ENCODE measurements around the gene MTHFS. TPM values are rescaled to one million over a fixed set of nuclear protein-coding genes. Genes with fewer than 3 reads are reported as not detected.
A peak's percentile ranks its signal among the peaks of the same experiment; 100 is the strongest.

Gene MTHFS
- total and polyA plus RNA-seq, 2 donors (not counting 3 experiments of a cell fraction or from before 2014, with no cell fraction given) = 9.3 to 15.7 TPM

DNA sequence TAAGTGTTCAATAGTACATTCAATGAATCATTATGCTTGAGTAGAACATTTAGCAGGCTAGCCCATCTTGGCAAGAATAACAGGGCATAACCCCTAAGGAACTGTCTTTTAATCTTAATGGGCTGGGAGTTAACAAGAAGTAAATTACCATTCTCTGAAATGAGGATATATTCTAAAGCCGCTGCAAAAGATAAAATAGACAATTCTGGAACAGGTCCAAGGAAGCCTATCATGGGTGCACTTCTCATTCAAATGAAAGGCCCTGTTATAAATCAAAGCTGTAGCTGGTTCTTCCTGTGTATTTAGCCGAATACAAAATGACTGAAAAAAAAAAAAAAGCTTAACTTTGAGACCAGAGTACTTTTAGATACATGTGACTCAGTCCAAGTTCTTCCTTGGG lies 15.6 kb downstream of the MTHFS start:
- intact Hi-C loops (cut with micrococcal nuclease) (loop anchor here (10.0 kb wide), 1 partner anchor 1054 kb away; no protein-coding TSS in a partner anchor), dilution Hi-C loops (cut with MboI; ENCODE audit: extremely low pct_ligation_motif_present, low sequenced_read_pairs) (no loop called here)
- no peak for TF ChIP-seq POLR2AphosphoS5 (IDR thresholded peaks at IDR 0.05; ENCODE audit: insufficient read depth, low read depth, low read length)
- no peak for TF ChIP-seq EZH2 (IDR thresholded peaks at IDR 0.05; ENCODE audit: borderline replicate concordance, low read depth, low read length, severe bottlenecking)
- no peak for TF ChIP-seq CTCF (IDR thresholded peaks at IDR 0.05; ENCODE audit: extremely low read depth in 1 of 2, insufficient read depth in 1 of 2, low read depth in 1 of 2, low read length in 2 of 2)
- no peak for TF ChIP-seq FOS (IDR thresholded peaks at IDR 0.05; ENCODE audit: borderline replicate concordance, insufficient read depth, low read length)
- TF ChIP-seq MYC (IDR thresholded peaks at IDR 0.05; ENCODE audit: low read depth, low read length) = no peak
- no peak for TF ChIP-seq MAX (IDR thresholded peaks at IDR 0.05; ENCODE audit: insufficient read depth, insufficient read length)
- no peak for TF ChIP-seq POLR2A (IDR thresholded peaks at IDR 0.05; ENCODE audit: low read depth, low read length)
- no peak for TF ChIP-seq GATA2 (IDR thresholded peaks at IDR 0.05; ENCODE audit: insufficient read depth, insufficient read length, low read depth, low read length)
- TF ChIP-seq JUN (IDR thresholded peaks at IDR 0.05; ENCODE audit: borderline replicate concordance, insufficient read depth, insufficient read length, low read depth) = no peak
- Histone ChIP-seq H3K27ac (ENCODE audit: insufficient read depth, low read depth, low read length) (no peak overlapping the region), H3K4me1 (ENCODE audit: control insufficient read depth, extremely low read depth, insufficient read depth, low read length) (no peaks in the 10 kb centered on the region), H3K79me2 (ENCODE audit: control insufficient read depth, insufficient read depth, low read length) (no peaks in the 10 kb centered on the region), H3K36me3 (ENCODE audit: control insufficient read depth in 2 of 2, extremely low read depth in 1 of 2, insufficient read depth in 2 of 2, low read length in 2 of 2) (no peaks in the 10 kb centered on the region), H3K9me1 (replicated peaks; ENCODE audit: control insufficient read depth, extremely low read depth, insufficient read depth, low read length) (no peaks in the 10 kb centered on the region), H3K9me3 (replicated peaks; ENCODE audit: control insufficient read depth, insufficient read depth, low read length) (no peaks in the 10 kb centered on the region), H3K4me3 (replicated peaks in 1 of 3; ENCODE audit: insufficient read depth in 1 of 3, low read depth in 1 of 3, low read length in 3 of 3) (no peak overlapping the region), H2AFZ (ENCODE audit: low read depth, low read length) (no peak overlapping the region), H4K20me1 (replicated peaks; ENCODE audit: control insufficient read depth, extremely low read depth, insufficient read depth, low read length) (no peaks in the 10 kb centered on the region), H3K27me3 (ENCODE audit: control insufficient read depth in 2 of 2, insufficient read depth in 2 of 2, low read length in 2 of 2) (no peaks in the 10 kb centered on the region), H3K9ac (replicated peaks; ENCODE audit: extremely low read depth, insufficient read depth, low read length) (no peak overlapping the region), H3K4me2 (ENCODE audit: insufficient read depth, low read length) (no peak overlapping the region)
- ChIA-PET CTCF (interaction anchor here (1.1 to 1.8 kb wide), 3 partner anchors 26 to 501 kb away, joined by 3 to 5 read pairs (median 4); no protein-coding TSS in a partner anchor), POLR2A (no interaction called here)
- DNase-seq (ENCODE audit: low read depth, low spot score) = peak; percentile 28
- no peak for FAIRE-seq
- BruUV-seq (replicated peaks) = no TSS peak

All from endothelial cell of umbilical vein (primary cell).